Esophagus (tissue), 2 donors: Measurements from ENCODE around the gene DAB2IP. TPM values are rescaled to one million over a fixed set of nuclear protein-coding genes. Genes with fewer than 3 reads are reported as not detected.

Experiments
- H3K27ac ChIP-seq, 2 donors: one replicate each; pipeline ENCODE4 v1.5.1; 2013; ENCODE audit warnings: low read depth in 2 of 2, mild to moderate bottlenecking in 2 of 2, inconsistent platforms in 1 of 2, low read length in 1 of 2, moderate library complexity in 1 of 2
- H3K27me3 ChIP-seq, 2 donors: one replicate each; pipeline ENCODE4 v1.6.1; 2013; ENCODE audit warnings: low read length in 2 of 2, control low read depth in 1 of 2, mild to moderate bottlenecking in 1 of 2; ENCODE audit not compliant: insufficient read depth in 2 of 2, control insufficient read depth in 1 of 2
- H3K36me3 ChIP-seq, 2 donors: one replicate each; pipeline ENCODE4 v1.6.1; 2013; ENCODE audit warnings: low read length in 1 of 2; ENCODE audit not compliant: control insufficient read depth in 2 of 2, insufficient read depth in 2 of 2
- H3K4me1 ChIP-seq, 2 donors: one replicate each; pipeline ENCODE4 v1.6.1; 2013; ENCODE audit warnings: low read length in 1 of 2; ENCODE audit not compliant: control insufficient read depth in 2 of 2, insufficient read depth in 2 of 2
- H3K4me3 ChIP-seq, 2 donors: one replicate each; pipeline ENCODE4 v1.5.1; 2013; ENCODE audit warnings: low read length in 2 of 2, mild to moderate bottlenecking in 2 of 2, low read depth in 1 of 2, moderate library complexity in 1 of 2
- H3K9me3 ChIP-seq, 2 donors: one replicate each; pipeline ENCODE4 v1.6.1; 2013; ENCODE audit warnings: mild to moderate bottlenecking in 2 of 2, low read depth in 1 of 2, low read length in 1 of 2, moderate library complexity in 1 of 2; ENCODE audit not compliant: control insufficient read depth in 2 of 2, insufficient read depth in 1 of 2
- WGBS, 2 donors: extraction: QIAGEN DNeasy Blood & Tissue Kit; methylation state at CpG; one replicate each; pipeline ENCODE4 v1.1.7; 2013; 5-methylcytosine and 5-hydroxymethylcytosine counted together
- polyA plus RNA-seq, 2 donors: library from polyadenylated mRNA; stranded (reverse); fragments of 200-250 nt; gene quantifications; one replicate each; pipeline ENCODE4 v1.2.3, GENCODE V29; 2013
- donor health status: healthy with polysubstance abuse.
- donor health status: Bipolar disorder and iron deficiency.

Gene DAB2IP
- polyA plus RNA-seq, 2 donors = 16.7 to 26.4 TPM

DNA sequence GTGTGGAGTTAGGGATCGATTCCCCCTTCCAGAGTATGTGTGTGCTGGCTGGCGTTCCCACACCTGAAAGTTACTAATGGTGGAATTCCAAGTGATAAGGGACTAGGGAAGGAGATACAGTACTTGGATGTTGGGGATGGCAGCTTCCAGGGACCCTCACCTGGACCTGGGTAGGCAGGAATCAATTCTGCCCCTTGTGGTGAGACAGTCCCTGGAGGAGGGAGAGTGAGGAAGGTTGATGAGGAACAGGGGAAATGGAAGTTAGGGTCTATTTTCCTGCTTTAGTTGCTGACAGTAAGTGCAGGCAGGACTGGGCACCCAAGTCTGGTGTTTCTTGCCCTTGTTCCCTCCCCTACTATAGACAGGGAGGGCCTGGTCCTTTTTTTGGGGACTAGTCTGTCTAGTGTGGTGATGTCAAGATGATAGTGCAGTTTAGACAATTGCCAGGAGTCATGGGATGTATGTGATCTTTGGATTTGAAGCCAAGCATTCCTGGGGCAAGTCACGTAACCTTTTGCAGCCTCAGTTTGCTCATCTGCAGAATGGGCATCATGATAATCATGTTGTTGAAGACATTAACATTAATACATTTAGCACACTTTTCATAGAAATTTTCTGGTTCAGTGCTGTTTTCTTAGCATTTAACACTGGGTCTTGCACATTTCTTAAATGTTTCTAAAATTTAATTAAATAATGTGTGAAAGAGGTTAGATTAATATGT is 51.7 kb downstream of the DAB2IP start:
- peaks cover 6 to 34% of the 10 kb centered on the region in 2 donors for H3K4me1 ChIP-seq
- peak overlapping the region in 1 of 2 donors; percentile 26 for H3K27ac ChIP-seq
- 67% methylated on average over 3 of the region's 3 CpGs for WGBS, 2 donors
- no peaks in the 10 kb centered on the region for H3K36me3 ChIP-seq
- H3K9me3 ChIP-seq = no peaks in the 10 kb centered on the region
- H3K4me3 ChIP-seq = no peak overlapping the region
- H3K27me3 ChIP-seq = no peaks in the 10 kb centered on the region

DNA sequence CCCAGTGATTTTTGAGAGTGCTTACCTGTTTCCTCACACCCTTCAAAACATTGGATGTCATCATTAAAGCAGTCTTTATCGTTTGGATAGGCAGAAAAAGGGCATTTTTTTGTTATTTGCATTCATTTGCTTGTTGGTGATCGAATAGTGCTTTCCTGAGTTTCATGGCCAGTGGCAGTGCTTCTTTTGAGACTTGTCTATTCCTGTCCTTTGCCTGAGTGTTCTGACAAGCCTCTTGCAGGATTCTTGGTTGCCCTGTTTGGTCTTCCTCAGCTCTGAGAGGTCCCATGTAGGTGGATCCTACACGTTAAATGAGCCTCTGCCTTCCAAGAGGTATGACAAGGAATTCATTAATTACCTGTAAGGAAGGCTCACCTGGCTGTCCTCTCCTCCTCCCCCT is 52.8 kb downstream of the DAB2IP start:
- Histone ChIP-seq H3K9me3 (no peaks in the 10 kb centered on the region), H3K27ac (no peak overlapping the region), H3K4me3 (no peak overlapping the region), H3K4me1 (peaks cover 11 to 34% of the 10 kb centered on the region in 2 donors), H3K27me3 (no peaks in the 10 kb centered on the region), H3K36me3 (no peaks in the 10 kb centered on the region)
- 47 to 65% methylated on average over 3 of the region's 3 CpGs for WGBS, 2 donors

DNA sequence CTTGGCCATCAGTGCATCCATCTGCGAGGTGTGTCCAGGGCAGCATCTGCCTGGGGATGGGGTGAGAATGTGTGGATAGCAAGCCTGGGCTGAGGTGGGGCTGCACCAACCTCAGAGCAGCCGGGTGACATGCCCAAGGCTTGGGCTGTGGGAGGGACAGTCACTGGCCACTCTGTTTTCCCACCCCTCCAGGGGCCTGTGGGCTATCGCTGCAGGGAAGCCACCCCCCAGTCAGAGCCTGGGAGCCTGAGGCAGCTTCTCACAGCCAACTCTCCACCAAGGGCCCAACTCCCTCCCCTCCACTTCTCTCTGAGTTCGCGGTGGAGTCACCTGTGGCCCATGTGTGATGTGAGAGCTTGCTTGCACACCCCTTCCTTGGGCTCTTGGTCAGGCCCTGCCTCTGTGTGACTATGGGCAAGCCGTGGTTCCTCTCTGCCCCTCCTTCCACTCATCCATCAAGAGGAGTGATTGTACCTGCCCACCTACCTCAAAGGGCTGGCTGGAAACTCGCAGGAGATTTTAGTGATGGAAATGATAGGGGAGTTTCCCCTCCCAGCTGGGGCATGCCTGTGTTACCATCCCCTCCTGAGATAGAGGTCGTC is 54.8 kb downstream of the DAB2IP start:
- H3K36me3 ChIP-seq = no peaks in the 10 kb centered on the region
- H3K4me1 ChIP-seq = peaks cover 6 to 37% of the 10 kb centered on the region in 2 donors
- H3K4me3 ChIP-seq = no peak overlapping the region
- H3K27ac ChIP-seq = no peak overlapping the region
- no peaks in the 10 kb centered on the region for H3K27me3 ChIP-seq
- H3K9me3 ChIP-seq = no peaks in the 10 kb centered on the region
- WGBS, 2 donors = 63 to 75% methylated on average over 8 of the region's 8 CpGs

DNA sequence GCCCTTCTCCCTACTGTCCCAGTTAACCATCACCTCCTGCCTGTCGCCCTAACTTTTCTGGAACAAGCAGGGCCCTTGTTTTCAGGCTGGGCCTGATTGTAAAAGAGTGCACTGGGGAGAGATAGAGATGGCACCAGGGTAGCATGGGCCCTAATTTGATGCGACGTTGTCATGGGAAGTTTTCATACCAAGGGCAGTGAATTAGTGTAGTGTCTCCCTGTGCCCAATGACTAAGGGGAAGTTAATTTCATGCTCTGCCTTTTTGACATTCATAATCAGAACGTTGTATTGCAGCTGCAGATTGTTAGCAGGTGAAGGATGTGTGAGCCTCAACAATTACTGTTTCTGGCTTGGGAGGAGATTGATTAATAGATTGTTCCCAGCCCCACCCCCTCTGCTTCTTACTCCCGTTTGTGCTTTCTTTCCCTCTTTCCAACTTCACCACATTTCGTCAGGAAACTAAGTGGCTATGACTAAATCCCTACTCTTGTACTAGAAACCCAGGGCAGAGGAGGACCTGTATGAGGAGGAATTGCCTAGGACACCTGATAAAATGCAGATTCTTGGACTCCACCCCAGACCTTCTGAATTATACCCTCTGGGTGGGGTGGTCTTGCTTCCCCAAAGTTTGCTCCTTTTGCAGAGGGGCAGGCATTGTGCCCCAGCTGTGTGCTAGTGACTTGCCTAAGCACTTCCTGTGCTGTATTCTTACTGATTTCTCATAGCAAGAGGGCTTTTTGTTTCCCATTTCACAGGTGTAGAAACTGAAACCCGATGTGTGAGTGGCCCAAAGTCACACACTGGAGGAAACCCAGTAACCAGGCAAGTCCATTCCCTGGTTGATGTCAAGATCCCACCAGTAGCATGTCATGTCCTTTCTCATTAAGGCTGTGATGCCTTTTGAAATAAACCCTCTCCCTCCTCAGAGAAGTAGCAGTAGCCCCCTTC is 56.3 kb downstream of the DAB2IP start:
- no peak overlapping the region for H3K27ac ChIP-seq

DNA sequence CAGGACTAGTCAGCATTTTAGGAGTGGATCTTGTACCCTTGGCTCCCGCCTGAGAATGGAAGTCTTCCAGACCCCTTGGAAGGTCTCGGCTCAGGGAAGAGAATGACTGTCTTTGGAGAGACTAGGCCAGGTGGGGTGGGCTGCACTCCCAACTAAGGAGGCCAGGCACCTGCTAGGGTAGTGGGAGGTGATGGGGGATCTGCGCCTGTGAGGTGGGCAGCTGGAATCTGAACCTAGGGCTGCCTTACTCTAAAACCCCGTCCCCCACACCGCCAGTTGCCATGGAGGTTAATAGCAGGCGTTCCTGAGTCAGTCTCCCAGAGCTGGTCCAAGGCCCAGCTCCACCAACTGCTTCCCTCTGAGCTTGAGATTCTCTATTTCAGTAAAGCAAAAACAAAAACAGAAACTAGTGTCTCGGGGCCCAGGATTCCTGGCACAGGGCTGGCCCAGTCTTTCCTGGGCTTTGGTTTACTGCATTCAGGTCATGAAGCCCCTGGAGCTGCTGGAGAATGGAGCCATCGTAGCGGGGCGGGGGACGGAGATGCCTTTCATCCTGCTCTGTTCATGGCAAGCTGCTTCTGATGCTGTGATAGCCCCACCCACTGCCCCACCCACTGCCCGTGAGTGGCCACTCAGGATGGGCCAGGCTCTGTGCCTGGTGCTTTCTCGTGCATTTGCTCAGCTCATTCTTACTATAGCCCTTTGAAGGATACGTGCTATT is 57.5 kb downstream of the DAB2IP start:
- H3K4me3 ChIP-seq = no peak overlapping the region
- H3K36me3 ChIP-seq = no peaks in the 10 kb centered on the region
- peaks cover 9 to 29% of the 10 kb centered on the region in 2 donors for H3K4me1 ChIP-seq
- H3K27ac ChIP-seq = no peak overlapping the region
- no peaks in the 10 kb centered on the region for H3K27me3 ChIP-seq
- WGBS, 2 donors = 70 to 79% methylated on average over 14 of the region's 14 CpGs
- H3K9me3 ChIP-seq = no peaks in the 10 kb centered on the region

More for the DNA sequence above, 56.3 kb downstream of the DAB2IP start:
- no peaks in the 10 kb centered on the region for H3K27me3 ChIP-seq
- WGBS, 2 donors = 49 to 59% methylated on average over 7 of the region's 7 CpGs
- H3K9me3 ChIP-seq = no peaks in the 10 kb centered on the region
- no peak overlapping the region for H3K4me3 ChIP-seq
- no peaks in the 10 kb centered on the region for H3K36me3 ChIP-seq
- H3K4me1 ChIP-seq = peaks cover 7 to 32% of the 10 kb centered on the region in 2 donors

DNA sequence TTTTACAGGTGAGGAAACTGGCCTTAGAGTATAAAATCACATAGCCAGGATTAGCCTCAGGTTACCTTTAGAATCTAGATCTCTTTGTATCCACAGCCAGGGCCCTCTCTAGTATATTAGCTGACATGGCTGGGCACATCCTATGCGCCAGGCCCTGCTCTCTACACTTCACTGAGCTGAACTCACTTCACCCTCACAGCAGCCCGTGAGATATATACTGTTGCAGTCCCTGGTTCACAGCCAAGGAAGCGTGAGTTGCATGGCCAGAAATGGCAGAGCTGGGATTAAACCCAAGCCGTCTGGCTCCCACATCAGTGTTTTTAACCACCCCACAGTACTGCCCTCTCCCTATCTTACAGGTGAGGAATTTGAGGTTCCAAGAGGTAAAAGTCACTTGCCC is 58.4 kb downstream of the DAB2IP start:
- no peaks in the 10 kb centered on the region for H3K9me3 ChIP-seq
- 40 to 63% methylated on average over 4 of the region's 4 CpGs for WGBS, 2 donors
- peak overlapping the region; percentile 11 to 47 for H3K27ac ChIP-seq
- no peaks in the 10 kb centered on the region for H3K36me3 ChIP-seq
- H3K27me3 ChIP-seq = no peaks in the 10 kb centered on the region
- peaks cover 9 to 27% of the 10 kb centered on the region in 2 donors for H3K4me1 ChIP-seq
- H3K4me3 ChIP-seq = no peak overlapping the region

DNA sequence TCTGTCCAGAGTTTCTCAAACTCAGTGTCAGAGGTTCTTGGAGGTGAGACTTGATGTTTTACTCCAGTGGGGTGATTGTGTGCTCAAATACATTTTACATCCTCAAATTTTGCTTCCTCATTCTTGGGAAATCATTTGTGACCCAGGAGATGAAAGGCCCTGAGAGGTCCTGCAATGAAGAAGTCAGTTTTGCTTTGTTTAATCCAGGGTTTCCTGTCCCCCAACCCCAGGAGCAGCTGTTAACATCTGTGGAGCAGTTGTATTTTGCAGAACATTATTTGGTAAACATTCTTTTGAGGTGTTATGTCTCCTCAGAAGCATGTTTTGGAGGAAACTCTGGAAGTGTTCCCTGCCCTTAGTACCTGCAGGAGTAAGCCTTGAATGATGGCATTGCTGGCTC is 59.8 kb downstream of the DAB2IP start:
- Histone ChIP-seq H3K4me1 (peaks cover 9 to 23% of the 10 kb centered on the region in 2 donors), H3K9me3 (no peaks in the 10 kb centered on the region), H3K4me3 (no peak overlapping the region), H3K27me3 (no peaks in the 10 kb centered on the region), H3K27ac (no peak overlapping the region), H3K36me3 (no peaks in the 10 kb centered on the region)

DNA sequence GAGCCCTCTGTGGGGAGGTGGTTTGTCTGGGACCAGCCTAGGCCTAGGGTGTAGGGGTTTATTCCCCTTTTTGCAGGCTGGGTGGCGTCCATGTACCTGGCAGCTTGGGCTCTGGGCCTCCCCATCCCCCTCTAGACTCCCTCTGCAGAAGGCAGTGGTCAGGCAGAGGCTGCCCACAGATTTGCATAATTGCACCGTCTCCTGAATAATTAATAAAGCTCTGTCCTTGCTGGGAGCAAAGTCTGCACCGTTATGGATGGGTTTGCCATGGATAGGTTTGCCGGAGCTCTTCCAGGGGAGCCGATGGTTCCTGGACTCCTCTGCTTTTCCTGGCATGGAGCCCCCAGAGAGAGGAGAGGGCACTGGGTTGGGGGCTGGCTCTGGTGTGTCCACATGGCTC is 60.4 kb downstream of the DAB2IP start:
- Histone ChIP-seq H3K9me3 (no peaks in the 10 kb centered on the region), H3K27me3 (no peaks in the 10 kb centered on the region), H3K27ac (no peak overlapping the region), H3K4me1 (peaks cover 9 to 19% of the 10 kb centered on the region in 2 donors), H3K36me3 (no peaks in the 10 kb centered on the region), H3K4me3 (no peak overlapping the region)
- 89 to 91% methylated on average over 5 of the region's 5 CpGs for WGBS, 2 donors

DNA sequence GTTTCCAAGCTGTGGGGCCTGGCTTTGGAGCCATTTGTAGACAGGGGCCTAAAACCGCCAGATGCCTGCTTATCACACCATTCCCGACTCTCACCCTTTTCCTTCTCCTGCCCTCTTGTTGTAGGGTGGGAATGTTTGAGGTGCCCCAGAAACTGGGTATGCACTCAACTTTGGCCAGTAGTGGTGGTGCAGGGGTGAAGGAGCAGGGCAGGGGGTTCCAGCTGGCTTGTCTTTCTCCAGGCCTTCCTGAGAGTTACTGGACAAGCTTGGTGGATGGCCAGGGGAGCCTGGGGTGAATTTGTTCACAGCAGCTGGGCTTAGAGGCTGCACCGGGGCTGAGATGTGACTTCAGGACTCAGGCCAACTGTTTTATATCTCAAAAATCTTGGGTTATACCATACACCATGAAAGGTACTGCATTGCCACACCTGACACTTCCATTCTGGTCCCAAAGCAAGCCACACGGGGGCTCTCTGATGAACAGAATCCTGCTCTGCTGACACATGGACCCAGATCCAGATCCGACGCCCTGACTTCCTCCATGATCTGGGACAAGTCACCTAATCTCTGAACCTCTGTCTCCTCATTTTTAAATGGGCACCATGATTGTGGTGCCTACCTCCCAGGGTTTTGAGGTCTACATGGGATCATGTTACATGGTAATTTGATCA is 62.1 kb downstream of the DAB2IP start:
- Histone ChIP-seq H3K4me1 (peaks cover 9 to 24% of the 10 kb centered on the region in 2 donors), H3K27me3 (no peaks in the 10 kb centered on the region), H3K9me3 (no peaks in the 10 kb centered on the region), H3K4me3 (no peak overlapping the region), H3K36me3 (no peaks in the 10 kb centered on the region), H3K27ac (no peak overlapping the region)
- WGBS, 2 donors = 82 to 84% methylated on average over 6 of the region's 6 CpGs
